Ovary (tissue), 9 donors: ENCODE data around the gene R3HDM2. TPM values are rescaled to one million over a fixed set of nuclear protein-coding genes. Genes with fewer than 3 reads are reported as not detected.

ENCODE experiments used
- DNase-seq, 5 donors: peaks; one replicate each; pipeline ENCODE4 v3.0.0-alpha.2; 2019 to 2020
- H3K27ac ChIP-seq, 2 donors: fragments of 200-600 bp; one replicate each; pipeline versions ENCODE4 v1.5.1 to v1.8.0; 2019 to 2022
- H3K27me3 ChIP-seq: fragments of 200-600 bp; one replicate; pipeline ENCODE4 v1.8.0; 2022
- H3K36me3 ChIP-seq: fragments of 200-600 bp; sonication (generic); one replicate; pipeline ENCODE4 v1.5.1; 2019
- H3K4me1 ChIP-seq: one replicate; pipeline ENCODE4 v1.8.1; 2013; ENCODE audit warnings: mild to moderate bottlenecking, moderate library complexity; ENCODE audit not compliant: insufficient read depth
- H3K4me3 ChIP-seq: fragments of 200-600 bp; sonication (generic); one replicate; pipeline ENCODE4 v1.5.1; 2017
- H3K9me3 ChIP-seq, 2 donors: fragments of 200-600 bp in 1 of 2; sonication (generic) in 1 of 2; one replicate each; pipeline versions ENCODE4 v1.5.1 to v1.8.1; 2013 to 2019; ENCODE audit warnings: mild to moderate bottlenecking in 1 of 2, moderate library complexity in 1 of 2
- EP300 ChIP-seq: sonication (generic); formaldehyde crosslinking; IDR thresholded peaks from one replicate; pipeline ENCODE4 v1.6.1; 2017; ENCODE audit warnings: antibody characterized with exemption
- POLR2A ChIP-seq: fragments of 450-650 bp; IDR thresholded peaks from one replicate; pipeline ENCODE4 v1.6.1; 2017; ENCODE audit warnings: antibody characterized with exemption, mild to moderate bottlenecking, moderate library complexity
- WGBS, 3 donors: extraction: QIAGEN DNeasy Blood & Tissue Kit in 1 of 3; methylation state at CpG; one replicate each; pipeline versions ENCODE4 v1.1.5 to v1.1.7; 2013 to 2017; 5-methylcytosine and 5-hydroxymethylcytosine counted together
- intact Hi-C, 4 donors: fragments of 100-400 bp; cut with DNase I; formaldehyde crosslinking; loops; one replicate each; pipeline versions ENCODE4 v1.11.0 to v1.15.1; 2022 to 2023
- polyA plus RNA-seq, 2 donors: library from polyadenylated mRNA; stranded (reverse); fragments of 200-250 nt in 1 of 2; fragments of 350-450 nt in 1 of 2; fragmentation: Illumina TruSeq in 1 of 2; extraction: RNeasy Lipid Tissue Mini Kit (QIAGEN cat#74804) in 1 of 2; gene quantifications; one replicate each; pipeline ENCODE4 v1.2.3, GENCODE V29; 2013 to 2014
- total RNA-seq, 7 donors: library from RNA; depleted of rRNA in 2 of 7; stranded (reverse); fragments of >200 nt in 2 of 7; fragmentation: NEBNext Ultra II Directional in 3 of 7; extraction: Animal tissue kit (Norgen Biotek cat#: 25700) in 3 of 7; gene quantifications; one replicate each; pipeline versions ENCODE4 v1.1.0 to v1.2.4, GENCODE V29; 2016 to 2023
- TF ChIP-seq, protein P1 (sequence below), 3 donors: fragments of 450-650 bp in 2 of 3; fragments of 200-600 bp in 1 of 3; IDR thresholded peaks; one replicate each; pipeline versions ENCODE4 v1.5.1 to v1.8.0; 2016 to 2022; ENCODE audit warnings: antibody characterized with exemption in 3 of 3, mild to moderate bottlenecking in 1 of 3
- donor health status: DM: no; HTN: no; CAD: no; lungs with moderate emphysema.
- donor health status: DM: no; HTN: no; CAD: no.
- donor health status: Bipolar disorder and iron deficiency.
- donor health status: DM: yes; HTN: yes; CAD: no.
- donor health status: DM: no; HTN: no; CAD: no.
- donor health status: DM: yes; HTN: yes; CAD: no.

R3HDM2 gene
- total and polyA plus RNA-seq, 9 donors, result 24.3 to 81.4 (median 65.6) TPM

- no peak overlapping the region for H3K27ac ChIP-seq
- TF ChIP-seq EP300 (no peak), POLR2A (no peak)
- TF ChIP-seq, protein P1, sequence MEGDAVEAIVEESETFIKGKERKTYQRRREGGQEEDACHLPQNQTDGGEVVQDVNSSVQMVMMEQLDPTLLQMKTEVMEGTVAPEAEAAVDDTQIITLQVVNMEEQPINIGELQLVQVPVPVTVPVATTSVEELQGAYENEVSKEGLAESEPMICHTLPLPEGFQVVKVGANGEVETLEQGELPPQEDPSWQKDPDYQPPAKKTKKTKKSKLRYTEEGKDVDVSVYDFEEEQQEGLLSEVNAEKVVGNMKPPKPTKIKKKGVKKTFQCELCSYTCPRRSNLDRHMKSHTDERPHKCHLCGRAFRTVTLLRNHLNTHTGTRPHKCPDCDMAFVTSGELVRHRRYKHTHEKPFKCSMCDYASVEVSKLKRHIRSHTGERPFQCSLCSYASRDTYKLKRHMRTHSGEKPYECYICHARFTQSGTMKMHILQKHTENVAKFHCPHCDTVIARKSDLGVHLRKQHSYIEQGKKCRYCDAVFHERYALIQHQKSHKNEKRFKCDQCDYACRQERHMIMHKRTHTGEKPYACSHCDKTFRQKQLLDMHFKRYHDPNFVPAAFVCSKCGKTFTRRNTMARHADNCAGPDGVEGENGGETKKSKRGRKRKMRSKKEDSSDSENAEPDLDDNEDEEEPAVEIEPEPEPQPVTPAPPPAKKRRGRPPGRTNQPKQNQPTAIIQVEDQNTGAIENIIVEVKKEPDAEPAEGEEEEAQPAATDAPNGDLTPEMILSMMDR (IDR thresholded peaks at IDR 0.05), result no peak
- H3K9me3 ChIP-seq, result no peaks in the 10 kb centered on the region
- peaks cover 5% of the 10 kb centered on the region for H3K4me1 ChIP-seq
- H3K36me3 ChIP-seq, result no peaks in the 10 kb centered on the region
- H3K27me3 ChIP-seq, result no peaks in the 10 kb centered on the region
- WGBS, 3 donors, result 27 to 37% (median 27%) methylated on average over 7 of the region's 7 CpGs
- DNase-seq, result peak in 3 of 5 donors; percentile 37 to 46 (median 44)
- intact Hi-C loops, result no loop called here
- no peak overlapping the region for H3K4me3 ChIP-seq
Observed at GRCh38 chr12:57272337-57273151, 158.3 kb downstream of the R3HDM2 start.

- intact Hi-C loops, result no loop called here
- no peak for DNase-seq
- TF ChIP-seq POLR2A, result no peak
- no peak for TF ChIP-seq EP300
- TF ChIP-seq, protein P1 (IDR thresholded peaks at IDR 0.05), result no peak
- 93 to 98% (median 96%) methylated on average over 1 of the region's 1 CpG for WGBS, 3 donors
- no peaks in the 10 kb centered on the region for H3K27me3 ChIP-seq
- no peak overlapping the region for H3K27ac ChIP-seq
- H3K36me3 ChIP-seq, result no peaks in the 10 kb centered on the region
- no peak overlapping the region for H3K4me3 ChIP-seq
- peaks cover 5% of the 10 kb centered on the region for H3K4me1 ChIP-seq
- H3K9me3 ChIP-seq, result no peaks in the 10 kb centered on the region
Observed at GRCh38 chr12:57270966-57271470, 159.8 kb downstream of the R3HDM2 start.

- no peak for DNase-seq
- no peaks in the 10 kb centered on the region for H3K27me3 ChIP-seq
- H3K4me3 ChIP-seq, result no peak overlapping the region
- H3K27ac ChIP-seq, result no peak overlapping the region
- H3K36me3 ChIP-seq, result no peaks in the 10 kb centered on the region
- TF ChIP-seq, protein P1 (IDR thresholded peaks at IDR 0.05), result no peak
- TF ChIP-seq POLR2A (no peak), EP300 (no peak)
- no peaks in the 10 kb centered on the region for H3K9me3 ChIP-seq
- peaks cover 5% of the 10 kb centered on the region for H3K4me1 ChIP-seq
- intact Hi-C loops, result loop anchor here in 1 of 4 donors (5.0 kb wide), 1 partner anchor 169 kb away; no protein-coding TSS in a partner anchor
- WGBS, 3 donors, result 86% methylated on average over 7 of the region's 7 CpGs
Observed at GRCh38 chr12:57268264-57268663, 162.6 kb downstream of the R3HDM2 start.

DNA sequence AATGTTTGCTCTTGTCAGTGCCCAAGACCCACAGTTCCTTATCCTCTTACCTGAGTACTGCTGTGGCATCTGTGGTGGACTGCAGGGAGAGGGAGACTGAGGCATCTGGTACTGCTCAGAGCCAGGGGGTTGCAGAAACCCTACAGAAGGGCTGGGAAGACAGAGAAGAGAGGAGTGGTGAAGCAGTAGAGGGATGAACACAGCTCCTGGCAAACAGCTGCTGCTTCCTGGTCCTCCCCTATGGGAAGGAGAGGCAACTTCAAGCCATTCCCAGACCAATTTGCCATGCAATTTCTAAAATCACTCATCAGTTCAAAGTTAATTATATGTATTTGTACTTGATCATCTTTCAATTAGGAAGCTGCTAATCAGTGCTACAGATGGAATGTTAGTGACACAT lies 164.2 kb downstream of the R3HDM2 start:
- no peaks in the 10 kb centered on the region for H3K4me1 ChIP-seq
- no peaks in the 10 kb centered on the region for H3K9me3 ChIP-seq
- intact Hi-C loops, result loop anchor here in 2 of 4 donors (2.0 to 5.0 kb wide), 2 partner anchors 171 to 184 kb away; no protein-coding TSS in a partner anchor
- no peak for DNase-seq
- H3K27ac ChIP-seq, result no peak overlapping the region
- no peak overlapping the region for H3K4me3 ChIP-seq
- TF ChIP-seq, protein P1 (IDR thresholded peaks at IDR 0.05), result no peak
- no peak for TF ChIP-seq EP300
- no peaks in the 10 kb centered on the region for H3K27me3 ChIP-seq
- H3K36me3 ChIP-seq, result no peaks in the 10 kb centered on the region
